HepG2 (cell line): ENCODE results near the gene BEST2. TPM values are rescaled to one million over a fixed set of nuclear protein-coding genes. Genes with fewer than 3 reads are reported as not detected.

ENCODE experiments used
- BHLHE40 ChIP-seq: IDR thresholded peaks from 2 replicates; pipeline ENCODE4 v1.6.1; 2011; ENCODE audit warnings: low read length, improper control_type of control experiment
- CERS6 ChIP-seq: sonication (generic); formaldehyde crosslinking; IDR thresholded peaks from 2 replicates; pipeline ENCODE4 v1.5.0; 2020; ENCODE audit warnings: missing genetic modification reagents
- CTCF ChIP-seq: sonication (generic); formaldehyde crosslinking; IDR thresholded peaks from 2 replicates; pipeline ENCODE4 v1.5.0; 2020; ENCODE audit warnings: mild to moderate bottlenecking, missing genetic modification reagents, moderate library complexity
- ELF4 ChIP-seq: sonication (generic); formaldehyde crosslinking; IDR thresholded peaks from 2 replicates; pipeline ENCODE4 v1.5.0; 2020; ENCODE audit warnings: missing genetic modification reagents, mild to moderate bottlenecking, moderate library complexity, borderline replicate concordance
- GLI4 ChIP-seq: sonication (generic); formaldehyde crosslinking; IDR thresholded peaks from 2 replicates; pipeline ENCODE4 v1.5.1; 2020; ENCODE audit warnings: missing genetic modification reagents, mild to moderate bottlenecking, moderate library complexity, borderline replicate concordance
- PBX2 ChIP-seq: IDR thresholded peaks from 2 replicates; pipeline ENCODE4 v1.6.1; 2016; ENCODE audit warnings: control low read depth
- PRPF4 ChIP-seq: fragments of 200-400 bp; formaldehyde crosslinking; IDR thresholded peaks from 2 replicates; pipeline ENCODE4 v1.6.1; 2016; ENCODE audit warnings: low read length, low read depth; ENCODE audit not compliant: poor library complexity, severe bottlenecking
- SYNCRIP ChIP-seq: fragments of 200-400 bp; formaldehyde crosslinking; IDR thresholded peaks from 2 replicates; pipeline ENCODE4 v1.6.1; 2018; ENCODE audit warnings: mild to moderate bottlenecking, low read depth, low read length; ENCODE audit not compliant: insufficient read depth
- THAP8 ChIP-seq: sonication (generic); formaldehyde crosslinking; IDR thresholded peaks from 2 replicates; pipeline ENCODE4 v1.5.1; 2020; ENCODE audit warnings: missing genetic modification reagents, mild to moderate bottlenecking, borderline replicate concordance
- ZBTB42 ChIP-seq: sonication (generic); formaldehyde crosslinking; IDR thresholded peaks from 2 replicates; pipeline ENCODE4 v1.5.0; 2020; ENCODE audit warnings: mild to moderate bottlenecking, missing genetic modification reagents
- ZNF142 ChIP-seq: sonication (generic); formaldehyde crosslinking; IDR thresholded peaks from 2 replicates; pipeline ENCODE4 v1.4.0; 2020; ENCODE audit warnings: missing genetic modification reagents
- ZNF563 ChIP-seq: sonication (generic); formaldehyde crosslinking; IDR thresholded peaks from 2 replicates; pipeline ENCODE4 v1.8.0; 2022; ENCODE audit warnings: mild to moderate bottlenecking, moderate library complexity, missing genetic modification reagents
- ZNF773 ChIP-seq: sonication (generic); formaldehyde crosslinking; IDR thresholded peaks from 2 replicates; pipeline ENCODE4 v1.4.0; 2020; ENCODE audit warnings: missing genetic modification reagents, borderline replicate concordance
- ZNF777 ChIP-seq: sonication (generic); formaldehyde crosslinking; IDR thresholded peaks from 2 replicates; pipeline ENCODE4 v1.4.0; 2020; ENCODE audit warnings: missing genetic modification reagents
- ZSCAN29 ChIP-seq: sonication (generic); formaldehyde crosslinking; conservative IDR thresholded peaks from 2 replicates; pipeline ENCODE4 v1.4.0; 2020; ENCODE audit warnings: mild to moderate bottlenecking, missing genetic modification reagents
- polyA plus RNA-seq, 8 experiments: library from polyadenylated mRNA; depleted of rRNA in 3 of 8; stranded (reverse) in 7 of 8; unstranded in 1 of 8; fragments of >200 nt; fragmentation: Illumina TruSeq in 4 of 8; extraction: Trizol in 4 of 8; gene quantifications; 2 replicates each; pipeline versions ENCODE4 v1.2.1 to v1.2.3, GENCODE V29; 2011 to 2016; ENCODE audit warnings: low read depth in 4 of 8, missing spikeins in 1 of 8, mixed read lengths in 1 of 8; ENCODE audit not compliant: insufficient read depth in 1 of 8
- total RNA-seq, 5 experiments: library from RNA; depleted of rRNA; stranded (reverse); fragments of >200 nt; fragmentation: Illumina TruSeq; extraction: Trizol; gene quantifications; 2 replicates each; pipeline ENCODE4 v1.2.3, GENCODE V29; 2016; ENCODE audit warnings: low read depth in 1 of 5

Gene BEST2
- total and polyA plus RNA-seq, 2 of the 13 experiments (the other 11 are each of a cell fraction or from before 2014, with no cell fraction given) = not detected

- TF ChIP-seq THAP8 (CRISPR knock-in tag) = no peak
- no peak for TF ChIP-seq ZNF142 (CRISPR knock-in tag)
- 0 out of 2 replicates have a peak, but pooled peaks have one; percentile 35 for TF ChIP-seq BHLHE40
- no peak for TF ChIP-seq GLI4 (CRISPR knock-in tag)
- TF ChIP-seq ZSCAN29 = 0 out of 2 replicates have a peak, but pooled peaks have one; percentile 55
- TF ChIP-seq ZNF773 (CRISPR knock-in tag) = no peak
- no peak for TF ChIP-seq SYNCRIP
- TF ChIP-seq ZBTB42 = no peak
- TF ChIP-seq PBX2 (CRISPR knock-in tag) = no peak
- no peak for TF ChIP-seq PRPF4
- TF ChIP-seq ZNF563 (CRISPR knock-in tag) = peak; percentile 56; the same call in 1 of the 2 replicates
- TF ChIP-seq CERS6 (CRISPR knock-in tag) = no peak
- TF ChIP-seq CTCF (CRISPR knock-in tag) = peak; percentile 92
- peak; percentile 98 for TF ChIP-seq ZNF777 (CRISPR knock-in tag)
- no peak for TF ChIP-seq ELF4
These were observed 6.1 kb downstream of the BEST2 start (continued) for GRCh38 chr19:12757544-12758274.
